OCI-LY1 (cell line): ENCODE results near the gene RAB40AL.

Experiments
- H2AFZ ChIP-seq: fragments of 200-600 bp; sonication (generic), shearing (Covaris generic); 2 replicates; pipeline ENCODE4 v1.6.0; 2014; ENCODE audit warnings: antibody characterized with exemption, mild to moderate bottlenecking, low read length
- H3F3A ChIP-seq: fragments of 200-600 bp; sonication (generic), shearing (Covaris generic); 2 replicates; pipeline ENCODE4 v1.6.0; 2014; ENCODE audit warnings: mild to moderate bottlenecking, antibody characterized with exemption, low read length, moderate library complexity; ENCODE audit not compliant: insufficient read depth
- H3K27ac ChIP-seq: fragments of 200-600 bp; sonication (generic); 2 replicates; pipeline ENCODE4 v1.5.1; 2014; ENCODE audit warnings: low read length, mixed run types, mild to moderate bottlenecking, low read depth; ENCODE audit not compliant: poor library complexity, severe bottlenecking
- H3K27me3 ChIP-seq: fragments of 200-600 bp; sonication (generic); 2 replicates; pipeline ENCODE4 v1.6.0; 2014; ENCODE audit warnings: antibody characterized with exemption, mild to moderate bottlenecking, low read length, moderate library complexity; ENCODE audit not compliant: insufficient read depth
- H3K36me3 ChIP-seq: fragments of 200-600 bp; sonication (generic); 2 replicates; pipeline ENCODE4 v1.6.1; 2014; ENCODE audit warnings: mild to moderate bottlenecking, antibody characterized with exemption, low read length, moderate library complexity, mixed read lengths; ENCODE audit not compliant: insufficient read depth
- H3K4me1 ChIP-seq: fragments of 200-600 bp; sonication (generic); 2 replicates; pipeline ENCODE4 v1.5.1; 2014; ENCODE audit warnings: mild to moderate bottlenecking, low read length, moderate library complexity; ENCODE audit not compliant: insufficient read depth, severe bottlenecking
- H3K4me2 ChIP-seq: fragments of 200-600 bp; sonication (generic), shearing (Covaris generic); 2 replicates; pipeline ENCODE4 v1.6.1; 2014; ENCODE audit warnings: low read length
- H3K4me3 ChIP-seq: fragments of 200-600 bp; sonication (generic); 2 replicates; pipeline ENCODE4 v1.5.1; 2014; ENCODE audit warnings: low read length, low read depth, mild to moderate bottlenecking, mixed read lengths; ENCODE audit not compliant: poor library complexity, severe bottlenecking
- H3K79me2 ChIP-seq: fragments of 200-600 bp; shearing (Covaris generic); 2 replicates; pipeline ENCODE4 v1.6.1; 2016; ENCODE audit warnings: mixed run types, low read length, mixed read lengths; ENCODE audit not compliant: insufficient read depth
- H3K9ac ChIP-seq: fragments of 200-600 bp; sonication (generic), shearing (Covaris generic); 2 replicates; pipeline ENCODE4 v1.6.1; 2014; ENCODE audit warnings: mild to moderate bottlenecking, low read length, mixed read lengths
- H3K9me2 ChIP-seq: fragments of 200-600 bp; sonication (generic), shearing (Covaris generic); 2 replicates; pipeline ENCODE4 v1.6.1; 2014; ENCODE audit warnings: low read depth, mild to moderate bottlenecking, low read length, mixed read lengths
- H3K9me3 ChIP-seq: fragments of 200-600 bp; shearing (Covaris generic); 2 replicates; pipeline ENCODE4 v1.6.1; 2014; ENCODE audit warnings: low read length, mixed read lengths
- H4K20me1 ChIP-seq: fragments of 200-600 bp; sonication (generic), shearing (Covaris generic); 2 replicates; pipeline ENCODE4 v1.6.0; 2016; ENCODE audit warnings: mild to moderate bottlenecking, low read length; ENCODE audit not compliant: insufficient read depth
- EZH2 ChIP-seq: fragments of 200-600 bp; sonication (generic), shearing (Covaris generic); IDR thresholded peaks from 2 replicates; pipeline ENCODE4 v1.8.0; 2017; ENCODE audit warnings: borderline replicate concordance, mixed run types, mild to moderate bottlenecking, antibody characterized with exemption, low read length, moderate library complexity, mixed read lengths
- TF ChIP-seq, protein P1 (sequence below): fragments of 200-600 bp; sonication (generic), shearing (Covaris generic); IDR thresholded peaks from 2 replicates; pipeline ENCODE4 v1.5.1; 2017; ENCODE audit warnings: mild to moderate bottlenecking, antibody characterized with exemption, low read length, moderate library complexity, mixed read lengths

Gene RAB40AL

DNA sequence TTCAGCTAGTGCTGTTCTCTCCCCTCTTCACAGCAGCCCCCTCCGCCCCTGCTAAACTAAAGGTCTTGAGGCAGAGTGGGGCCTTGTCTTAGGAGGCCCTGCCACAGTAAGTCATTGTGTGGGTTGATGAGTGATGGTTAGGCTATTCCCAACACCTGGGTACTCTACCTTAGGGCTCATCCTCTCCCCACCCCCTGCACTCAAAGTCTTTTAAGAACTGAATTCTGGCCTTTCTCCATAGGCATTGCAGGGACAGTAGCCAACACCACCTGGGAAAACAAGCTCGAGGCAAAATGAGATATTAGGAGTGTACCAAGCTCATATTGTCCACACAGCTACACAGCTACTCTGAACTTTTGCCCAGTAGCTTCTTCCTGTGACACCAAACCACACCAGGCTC lies 42.5 kb downstream of the RAB40AL start:
- H3K4me3 ChIP-seq: no peak overlapping the region
- no peaks in the 10 kb centered on the region for H3F3A ChIP-seq
- no peaks in the 10 kb centered on the region for H3K36me3 ChIP-seq
- no peak overlapping the region for H3K9ac ChIP-seq
- H3K27me3 ChIP-seq: no peaks in the 10 kb centered on the region
- H3K4me2 ChIP-seq: no peak overlapping the region
- H3K9me3 ChIP-seq: no peaks in the 10 kb centered on the region
- TF ChIP-seq, protein P1, sequence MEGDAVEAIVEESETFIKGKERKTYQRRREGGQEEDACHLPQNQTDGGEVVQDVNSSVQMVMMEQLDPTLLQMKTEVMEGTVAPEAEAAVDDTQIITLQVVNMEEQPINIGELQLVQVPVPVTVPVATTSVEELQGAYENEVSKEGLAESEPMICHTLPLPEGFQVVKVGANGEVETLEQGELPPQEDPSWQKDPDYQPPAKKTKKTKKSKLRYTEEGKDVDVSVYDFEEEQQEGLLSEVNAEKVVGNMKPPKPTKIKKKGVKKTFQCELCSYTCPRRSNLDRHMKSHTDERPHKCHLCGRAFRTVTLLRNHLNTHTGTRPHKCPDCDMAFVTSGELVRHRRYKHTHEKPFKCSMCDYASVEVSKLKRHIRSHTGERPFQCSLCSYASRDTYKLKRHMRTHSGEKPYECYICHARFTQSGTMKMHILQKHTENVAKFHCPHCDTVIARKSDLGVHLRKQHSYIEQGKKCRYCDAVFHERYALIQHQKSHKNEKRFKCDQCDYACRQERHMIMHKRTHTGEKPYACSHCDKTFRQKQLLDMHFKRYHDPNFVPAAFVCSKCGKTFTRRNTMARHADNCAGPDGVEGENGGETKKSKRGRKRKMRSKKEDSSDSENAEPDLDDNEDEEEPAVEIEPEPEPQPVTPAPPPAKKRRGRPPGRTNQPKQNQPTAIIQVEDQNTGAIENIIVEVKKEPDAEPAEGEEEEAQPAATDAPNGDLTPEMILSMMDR: no peak
- TF ChIP-seq EZH2: no peak
- H2AFZ ChIP-seq: no peak overlapping the region
- no peaks in the 10 kb centered on the region for H3K9me2 ChIP-seq
- no peaks in the 10 kb centered on the region for H3K79me2 ChIP-seq
- H4K20me1 ChIP-seq: no peaks in the 10 kb centered on the region
- H3K27ac ChIP-seq: no peak overlapping the region
- H3K4me1 ChIP-seq: no peaks in the 10 kb centered on the region

DNA sequence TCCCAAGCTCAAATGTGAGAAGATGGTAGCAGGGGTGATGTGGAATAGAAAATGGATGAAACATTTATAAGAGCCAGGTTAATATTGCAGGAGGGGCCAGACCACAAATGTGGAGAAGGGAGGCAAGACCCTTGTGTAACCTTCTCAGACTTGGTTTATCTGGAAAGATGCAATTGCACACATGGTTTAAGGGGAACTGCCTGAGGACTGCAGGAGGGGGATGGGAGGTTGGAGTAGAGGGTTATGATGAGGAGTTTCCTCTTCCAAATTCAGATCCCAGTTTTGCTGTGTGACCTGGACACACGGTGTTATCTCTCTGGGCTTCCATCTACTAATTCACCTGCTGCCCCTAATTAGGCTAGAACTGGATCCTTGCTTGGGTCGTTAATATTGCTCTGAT lies 46.1 kb downstream of the RAB40AL start:
- H3K27me3 ChIP-seq: no peaks in the 10 kb centered on the region
- no peaks in the 10 kb centered on the region for H4K20me1 ChIP-seq
- H3F3A ChIP-seq: no peaks in the 10 kb centered on the region
- H3K79me2 ChIP-seq: no peaks in the 10 kb centered on the region
- no peaks in the 10 kb centered on the region for H3K9me3 ChIP-seq
- no peak for TF ChIP-seq EZH2
- TF ChIP-seq, protein P1: no peak
- H3K9me2 ChIP-seq: no peaks in the 10 kb centered on the region
- no peaks in the 10 kb centered on the region for H3K36me3 ChIP-seq
- no peak overlapping the region for H2AFZ ChIP-seq
- no peak overlapping the region for H3K4me2 ChIP-seq
- no peak overlapping the region for H3K27ac ChIP-seq
- no peak overlapping the region for H3K9ac ChIP-seq
- no peak overlapping the region for H3K4me3 ChIP-seq
- no peaks in the 10 kb centered on the region for H3K4me1 ChIP-seq

DNA sequence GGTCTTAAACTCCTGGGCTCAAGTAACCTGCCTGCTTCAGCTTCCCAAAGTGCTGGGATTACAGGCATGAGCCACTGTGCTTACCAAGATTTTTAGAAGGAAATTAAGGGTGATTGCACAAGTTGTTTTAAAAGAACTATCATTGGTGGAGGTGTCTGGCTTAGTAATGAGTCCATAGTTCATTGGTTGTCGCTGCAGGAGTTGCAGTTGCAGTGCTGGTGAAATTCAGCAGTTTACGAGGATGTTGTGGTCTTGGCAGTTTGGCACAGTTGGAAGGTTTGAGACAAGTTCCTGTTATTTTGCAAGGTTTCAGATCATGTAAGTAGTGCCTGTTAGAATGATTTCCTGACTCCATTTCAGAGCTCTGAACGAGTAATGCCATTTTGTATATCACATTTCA lies 48.1 kb downstream of the RAB40AL start:
- Histone ChIP-seq H3K4me1 (no peaks in the 10 kb centered on the region), H3F3A (no peaks in the 10 kb centered on the region), H3K9me2 (no peaks in the 10 kb centered on the region), H3K9ac (no peak overlapping the region), H3K27me3 (no peaks in the 10 kb centered on the region), H3K79me2 (no peaks in the 10 kb centered on the region), H3K4me3 (no peak overlapping the region), H3K27ac (no peak overlapping the region), H3K4me2 (no peak overlapping the region), H3K36me3 (no peaks in the 10 kb centered on the region), H4K20me1 (no peaks in the 10 kb centered on the region), H2AFZ (no peak overlapping the region), H3K9me3 (no peaks in the 10 kb centered on the region)
- TF ChIP-seq, protein P1: no peak
- no peak for TF ChIP-seq EZH2
